ENCODE data around the gene SKP1. TPM values are rescaled to one million over a fixed set of nuclear protein-coding genes. Genes with fewer than 3 reads are reported as not detected.

The SKP1 gene
- 100 to 1,000 TPM; 424 to 543 (median 483) TPM for total RNA-seq
- 100 to 1,000 TPM in 1 of 2 donors, 10 to 100 TPM in 1; 65.2 to 675 TPM for polyA plus RNA-seq
- long read RNA-seq, donor 1, full-length matches to known transcripts = 448 of 455 reads
- long read RNA-seq, donor 1, partial matches to known transcripts = 4 of 455 reads
- long read RNA-seq, donor 1, other reads (novel, unspliced or antisense) = 3 of 455 reads
- long read RNA-seq, donor 2, full-length matches to known transcripts = 546 of 564 reads
- long read RNA-seq, donor 2, partial matches to known transcripts = 5 of 564 reads
- long read RNA-seq, donor 2, other reads (novel, unspliced or antisense) = 13 of 564 reads
- long read RNA-seq, donor 3, full-length matches to known transcripts = 312 of 323 reads
- long read RNA-seq, donor 3, partial matches to known transcripts = 5 of 323 reads
- long read RNA-seq, donor 3, other reads (novel, unspliced or antisense) = 6 of 323 reads

DNA sequence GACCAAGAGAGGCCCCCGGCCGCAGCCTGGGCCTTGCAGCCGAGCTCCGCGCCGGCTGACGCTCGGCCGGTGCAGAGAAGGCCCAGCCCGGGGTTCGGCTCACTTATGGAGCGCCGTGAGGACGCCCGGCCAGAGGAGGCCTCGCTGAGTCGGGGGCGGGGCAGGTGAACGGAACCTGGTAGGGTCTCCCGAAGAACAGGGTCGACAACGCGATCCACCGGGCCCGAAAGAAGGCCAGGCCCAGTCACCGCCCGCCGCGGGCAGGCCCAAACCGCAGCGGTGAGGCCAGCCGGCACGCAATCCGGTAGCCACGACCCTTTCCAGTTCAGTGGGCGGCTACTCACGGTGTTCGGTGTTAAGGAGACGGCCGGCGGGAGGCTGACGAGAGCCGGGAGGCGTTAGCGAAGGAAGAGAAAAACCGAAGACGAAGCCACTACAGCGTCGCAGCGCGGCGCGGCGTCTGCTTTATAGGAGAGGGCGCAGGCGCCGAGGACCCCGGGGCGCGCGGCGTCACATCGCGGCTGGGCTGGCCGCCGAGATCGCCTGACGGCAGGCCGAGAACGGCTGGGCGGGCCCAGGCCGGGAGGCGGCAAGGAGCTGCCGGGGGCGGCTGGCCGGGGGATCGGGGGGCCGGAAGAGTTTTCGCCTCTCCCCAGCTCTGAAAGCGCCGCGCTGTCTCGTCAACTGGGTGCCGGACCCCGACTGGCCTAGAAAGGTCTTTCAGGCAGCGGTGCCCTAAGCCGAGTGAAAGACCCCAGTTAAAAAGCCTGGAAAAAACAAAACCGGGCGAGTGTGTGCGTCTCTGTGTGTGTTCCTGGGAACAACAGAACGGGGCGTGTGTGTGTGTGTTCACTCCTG, at the start of gene SKP1:
SKP1 (minus strand) TSS at position 440 of the 858 bp plus-strand sequence. CDS start 2,928 bp downstream, outside the sequence.
- no peaks in the 10 kb centered on the region for H3K27me3 ChIP-seq
- WGBS, 2 donors = 0% methylated on average over 92 of the region's 92 CpGs
- peaks cover 0 to 21% (median 16%) of the 10 kb centered on the region in 9 donors for H3K36me3 ChIP-seq
- DNase-seq (peak; percentile 84 to 87), ATAC-seq (peak; percentile 89 to 95 (median 92))
- H3K27ac ChIP-seq = peak within 1 kb of the TSS; percentile 97 to 100 (median 100)
- intact Hi-C loops (cut with DNase I) = loop anchor here in 3 of 10 donors (5.0 to 10.0 kb wide), 2 partner anchors 51 to 188 kb away; partner anchors contain the start of genes CDKL3 (in 2 of the 3) and PPP2CA (in 1 of the 3)
- H3K4me3 ChIP-seq = peak within 1 kb of the TSS; percentile 57 to 99 (median 86)
- peaks cover 6 to 51% (median 40%) of the 10 kb centered on the region in 9 donors for H3K4me1 ChIP-seq
- H3K9me3 ChIP-seq = no peaks in the 10 kb centered on the region
- TF ChIP-seq, protein P1, sequence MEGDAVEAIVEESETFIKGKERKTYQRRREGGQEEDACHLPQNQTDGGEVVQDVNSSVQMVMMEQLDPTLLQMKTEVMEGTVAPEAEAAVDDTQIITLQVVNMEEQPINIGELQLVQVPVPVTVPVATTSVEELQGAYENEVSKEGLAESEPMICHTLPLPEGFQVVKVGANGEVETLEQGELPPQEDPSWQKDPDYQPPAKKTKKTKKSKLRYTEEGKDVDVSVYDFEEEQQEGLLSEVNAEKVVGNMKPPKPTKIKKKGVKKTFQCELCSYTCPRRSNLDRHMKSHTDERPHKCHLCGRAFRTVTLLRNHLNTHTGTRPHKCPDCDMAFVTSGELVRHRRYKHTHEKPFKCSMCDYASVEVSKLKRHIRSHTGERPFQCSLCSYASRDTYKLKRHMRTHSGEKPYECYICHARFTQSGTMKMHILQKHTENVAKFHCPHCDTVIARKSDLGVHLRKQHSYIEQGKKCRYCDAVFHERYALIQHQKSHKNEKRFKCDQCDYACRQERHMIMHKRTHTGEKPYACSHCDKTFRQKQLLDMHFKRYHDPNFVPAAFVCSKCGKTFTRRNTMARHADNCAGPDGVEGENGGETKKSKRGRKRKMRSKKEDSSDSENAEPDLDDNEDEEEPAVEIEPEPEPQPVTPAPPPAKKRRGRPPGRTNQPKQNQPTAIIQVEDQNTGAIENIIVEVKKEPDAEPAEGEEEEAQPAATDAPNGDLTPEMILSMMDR (IDR thresholded peaks at IDR 0.05) = peak in 1 of 9 donors; percentile 4

DNA sequence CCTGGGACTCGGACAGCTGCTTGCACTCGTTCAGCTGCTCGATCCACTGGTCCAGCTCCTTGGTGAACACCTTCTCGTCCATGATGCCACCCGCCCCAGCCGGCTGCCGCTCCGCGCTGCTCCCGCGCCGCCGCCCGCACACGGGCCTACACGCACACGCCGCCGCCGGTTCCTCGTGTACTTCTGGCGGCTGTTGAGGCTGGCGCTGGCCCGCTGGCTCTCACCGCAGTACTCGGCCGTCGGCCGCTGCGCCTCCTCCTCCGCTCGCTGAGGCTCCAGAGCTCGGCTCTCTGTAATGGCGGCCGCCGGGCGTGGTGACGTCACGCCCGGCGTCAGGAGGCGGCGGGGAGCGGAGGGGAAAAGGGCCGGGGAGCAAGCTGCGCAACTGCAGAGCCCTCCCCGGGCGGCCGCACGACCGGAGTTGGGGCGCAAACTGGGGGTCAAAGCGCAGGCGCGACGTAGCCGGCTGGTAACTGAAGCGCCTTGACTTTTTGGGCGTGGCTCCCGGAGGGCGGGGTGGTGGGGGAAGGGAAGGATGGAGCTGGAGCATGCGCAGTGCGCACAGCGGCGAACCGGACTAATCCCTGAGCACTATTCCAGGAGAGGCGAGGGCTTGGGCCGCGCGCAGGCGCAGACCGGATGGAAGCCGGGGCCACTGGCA, 49.2 kb upstream of the SKP1 start, which contains the start of gene PPP2CA:
PPP2CA (minus strand) TSS at position 294 of the 661 bp plus-strand sequence; CDS start at position 82, 212 bp downstream.
- peaks cover 0 to 67% (median 52%) of the 10 kb centered on the region in 9 donors for H3K4me1 ChIP-seq
- H3K27ac ChIP-seq = peak within 1 kb of the TSS; percentile 95 to 100 (median 98)
- DNase-seq (peak; percentile 99), ATAC-seq (peak; percentile 93 to 98 (median 96))
- peak within 1 kb of the TSS; percentile 74 to 99 (median 86) for H3K4me3 ChIP-seq
- TF ChIP-seq, protein P1 (IDR thresholded peaks at IDR 0.05) = peak in 1 of 9 donors; percentile 12
- peaks cover 0 to 8% (median 0%) of the 10 kb centered on the region in 9 donors for H3K36me3 ChIP-seq
- intact Hi-C loops (cut with DNase I) = loop anchor here in 2 of 10 donors (5.0 kb wide), 2 partner anchors 34 to 49 kb away; partner anchors contain the start of gene SKP1 (in 1 of the 2)
- H3K27me3 ChIP-seq = no peaks in the 10 kb centered on the region
- no peaks in the 10 kb centered on the region for H3K9me3 ChIP-seq
- 0 to 1% methylated on average over 71 to 73 of the region's 73 CpGs for WGBS, 2 donors

DNA sequence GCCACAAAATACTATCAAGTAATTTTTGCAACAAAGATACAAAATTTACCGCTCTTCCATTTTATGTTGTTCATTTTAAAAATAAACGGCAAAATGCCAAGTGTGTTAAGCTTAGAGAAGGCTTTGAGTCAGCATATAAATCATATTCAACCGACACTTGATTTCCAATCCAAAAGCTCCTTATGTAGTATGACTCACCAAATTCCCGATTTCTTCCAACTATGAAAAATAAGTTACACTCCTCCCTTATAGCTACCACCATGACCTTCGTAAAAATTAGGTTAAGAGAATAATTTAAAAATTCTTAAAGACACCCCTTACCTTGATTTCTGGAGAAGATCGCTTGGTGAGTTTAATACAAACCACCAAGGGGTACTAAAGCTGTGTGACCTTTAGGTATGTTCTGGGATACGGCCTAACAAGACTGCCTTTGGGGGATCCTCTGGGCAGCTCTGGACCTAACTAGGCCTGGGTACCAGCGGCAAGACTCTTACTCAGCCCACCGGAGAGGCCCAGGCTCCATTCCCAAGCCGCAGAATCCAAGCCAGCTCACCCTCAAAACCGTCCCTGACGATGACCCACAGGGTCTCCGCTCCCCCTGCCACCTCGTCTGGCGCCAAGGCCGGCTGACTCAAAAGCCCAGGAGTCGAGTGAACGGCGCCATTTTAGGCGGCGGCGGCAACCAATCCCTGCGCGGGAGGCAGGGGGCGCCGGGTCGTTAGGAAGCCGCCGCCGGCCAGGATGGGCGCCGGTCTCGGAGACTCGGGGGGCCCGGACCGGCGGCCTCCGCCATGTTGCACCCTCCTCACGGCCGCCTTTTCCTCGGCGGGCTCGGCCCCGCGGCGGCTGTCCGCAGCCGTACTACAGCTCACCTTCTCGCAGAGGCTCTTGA, 48.4 kb upstream of the SKP1 start:
- intact Hi-C loops (cut with DNase I) = loop anchor here in 3 of 10 donors (5.0 kb wide), 3 partner anchors 33 to 48 kb away; partner anchors contain the start of gene SKP1 (in 1 of the 3)
- Histone ChIP-seq H3K4me3 (peak overlapping the region; percentile 74 to 99 (median 86)), H3K4me1 (peaks cover 5 to 74% (median 60%) of the 10 kb centered on the region in 9 donors), H3K9me3 (no peaks in the 10 kb centered on the region), H3K36me3 (peaks cover 0 to 15% (median 0%) of the 10 kb centered on the region in 9 donors), H3K27ac (peak overlapping the region; percentile 95 to 100 (median 98)), H3K27me3 (no peaks in the 10 kb centered on the region)
- TF ChIP-seq, protein P1 (IDR thresholded peaks at IDR 0.05) = peak in 7 of 9 donors; percentile 17 to 59 (median 42)
- WGBS, 2 donors = 1% methylated on average over 49 of the region's 49 CpGs
- peak; percentile 59 to 62 for DNase-seq
- ATAC-seq = peak; percentile 23 to 61 (median 44)
